Lower leg skin (tissue), 4 donors: Measurements from ENCODE around the gene RNF40. TPM values are rescaled to one million over a fixed set of nuclear protein-coding genes. Genes with fewer than 3 reads are reported as not detected.

Experiments
- DNase-seq, 2 donors: peaks; one replicate each; pipeline ENCODE4 v3.0.0-alpha.2; 2019; ENCODE audit warnings: low spot score in 2 of 2
- H3K4me3 ChIP-seq: fragments of 200-600 bp; sonication (generic); 2 replicates; pipeline ENCODE4 v1.5.1; 2017; ENCODE audit warnings: mild to moderate bottlenecking, low read depth; ENCODE audit not compliant: poor library complexity, severe bottlenecking
- CTCF ChIP-seq, 3 donors: fragments of 450-650 bp; IDR thresholded peaks; one replicate each; pipeline ENCODE4 v1.5.1; 2016; ENCODE audit warnings: antibody characterized with exemption in 3 of 3, mild to moderate bottlenecking in 3 of 3, moderate library complexity in 2 of 3
- POLR2A ChIP-seq, 2 donors: fragments of 450-650 bp; IDR thresholded peaks; one replicate each; pipeline ENCODE4 v1.6.1; 2016 to 2017; ENCODE audit warnings: antibody characterized with exemption in 2 of 2, mild to moderate bottlenecking in 1 of 2, moderate library complexity in 1 of 2
- WGBS, 2 donors: methylation state at CpG; one replicate each; pipeline ENCODE4 v1.1.5; 2018; 5-methylcytosine and 5-hydroxymethylcytosine counted together
- intact Hi-C: fragments of 100-400 bp; cut with DNase I; formaldehyde crosslinking; loops from one replicate; pipeline ENCODE4 v1.15.0; 2023; ENCODE audit warnings: low total_unique reads
- total RNA-seq, 4 donors: library from RNA; depleted of rRNA; stranded (reverse); fragments of >200 nt; gene quantifications; one replicate each; pipeline ENCODE4 v1.1.0, GENCODE V29; 2016

The RNF40 gene
- total RNA-seq, 4 donors from 2014 or later: 82.2 to 112 (median 92.9) TPM

DNA sequence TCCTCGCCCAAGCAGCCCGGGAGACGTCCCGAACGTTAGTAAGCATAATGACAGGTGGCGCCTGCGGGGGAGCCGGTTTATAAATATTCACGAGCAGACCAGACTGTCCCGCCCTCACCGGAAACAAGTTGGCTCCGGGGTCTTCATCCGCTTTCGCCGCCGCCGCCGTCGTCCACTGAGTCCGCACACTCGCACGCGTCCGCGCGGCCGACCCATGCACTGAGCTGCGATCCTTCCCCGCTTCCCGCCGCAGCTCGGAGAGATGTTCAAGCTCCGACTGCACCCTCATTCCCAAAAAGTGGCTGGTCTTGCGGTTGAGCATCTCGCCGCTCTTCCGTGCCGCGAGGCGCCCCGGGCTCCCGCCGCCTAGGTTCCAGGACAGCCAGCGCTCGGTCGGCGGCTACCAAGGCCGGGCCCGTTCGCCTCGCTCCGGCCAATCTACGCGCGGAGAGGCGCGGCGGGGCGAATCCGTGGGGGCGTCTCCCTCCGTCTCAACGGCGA is 645 bp upstream of the RNF40 start:
- intact Hi-C loops: no loop called here
- H3K4me3 ChIP-seq: peak overlapping the region; percentile 74
- DNase-seq: no peak
- TF ChIP-seq CTCF (IDR thresholded peaks at IDR 0.05) (no peak), POLR2A (IDR thresholded peaks at IDR 0.05) (no peak)
- WGBS, 2 donors: 0 to 1% methylated on average over 20 to 47 of the region's 64 CpGs

DNA sequence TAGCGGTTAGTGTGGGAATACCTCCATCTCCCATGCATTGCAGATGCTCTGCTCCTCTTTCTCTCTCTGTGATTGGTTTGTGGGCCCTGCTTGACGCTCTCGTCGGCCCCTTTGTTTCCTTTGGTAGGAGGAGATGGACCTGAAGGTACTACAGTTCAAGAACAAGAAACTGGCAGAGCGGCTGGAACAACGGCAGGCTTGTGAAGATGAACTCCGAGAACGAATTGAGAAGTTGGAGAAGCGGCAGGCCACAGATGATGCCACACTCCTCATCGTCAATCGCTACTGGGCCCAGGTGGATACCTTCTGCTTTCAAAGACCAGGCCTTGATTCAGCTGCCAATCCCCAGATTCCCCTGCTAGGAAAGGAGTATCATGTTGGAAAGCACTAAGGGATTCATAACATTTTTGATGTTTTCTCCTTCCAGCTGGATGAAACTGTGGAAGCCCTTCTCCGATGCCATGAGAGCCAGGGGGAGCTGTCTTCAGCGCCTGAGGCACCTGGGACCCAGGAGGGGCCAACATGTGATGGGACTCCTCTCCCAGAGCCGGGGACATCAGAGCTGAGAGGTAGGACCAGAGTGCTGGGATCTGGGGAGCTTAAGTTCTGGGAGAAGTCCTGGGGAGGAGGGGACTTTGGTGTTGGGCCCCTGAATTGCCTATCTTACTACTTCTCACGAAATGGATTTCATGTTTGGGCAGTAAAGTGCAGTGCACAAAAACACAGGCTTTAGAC is 1.0 kb downstream of the RNF40 start:
- DNase-seq: peak in 1 of 2 donors; percentile 57
- 57 to 62% methylated on average over 15 of the region's 15 CpGs for WGBS, 2 donors
- peak overlapping the region; percentile 79 for H3K4me3 ChIP-seq
- intact Hi-C loops: no loop called here
- TF ChIP-seq POLR2A (IDR thresholded peaks at IDR 0.05): no peak
- TF ChIP-seq CTCF (IDR thresholded peaks at IDR 0.05): no peak

DNA sequence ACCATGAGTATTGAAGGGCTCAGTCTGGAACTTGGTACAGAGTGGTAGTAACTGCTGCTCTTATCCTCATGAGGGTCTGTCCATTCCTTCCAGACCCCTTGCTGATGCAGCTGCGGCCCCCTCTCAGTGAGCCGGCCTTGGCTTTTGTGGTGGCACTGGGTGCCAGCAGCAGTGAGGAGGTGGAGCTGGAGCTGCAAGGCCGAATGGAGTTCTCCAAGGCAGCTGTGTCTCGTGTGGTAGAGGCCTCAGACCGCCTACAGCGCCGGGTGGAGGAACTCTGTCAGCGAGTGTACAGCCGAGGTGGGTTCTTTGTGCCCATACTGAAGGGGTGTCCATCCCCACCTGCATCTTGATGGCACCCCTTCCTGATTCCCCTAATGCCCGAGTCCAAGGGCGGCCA is 2.0 kb downstream of the RNF40 start:
- DNase-seq: peak in 1 of 2 donors; percentile 78
- H3K4me3 ChIP-seq: no peak overlapping the region
- 87 to 92% methylated on average over 11 of the region's 11 CpGs for WGBS, 2 donors
- TF ChIP-seq POLR2A (IDR thresholded peaks at IDR 0.05) (no peak), CTCF (IDR thresholded peaks at IDR 0.05) (no peak)
- intact Hi-C loops: no loop called here

GRCh38 chr16:30764816-30765465 is 2.8 kb downstream of the RNF40 start:
- intact Hi-C loops: no loop called here
- 95 to 99% methylated on average over 6 to 12 of the region's 12 CpGs for WGBS, 2 donors
- no peak for TF ChIP-seq CTCF (IDR thresholded peaks at IDR 0.05)
- no peak overlapping the region for H3K4me3 ChIP-seq
- DNase-seq: peak in 1 of 2 donors; percentile 69

DNA sequence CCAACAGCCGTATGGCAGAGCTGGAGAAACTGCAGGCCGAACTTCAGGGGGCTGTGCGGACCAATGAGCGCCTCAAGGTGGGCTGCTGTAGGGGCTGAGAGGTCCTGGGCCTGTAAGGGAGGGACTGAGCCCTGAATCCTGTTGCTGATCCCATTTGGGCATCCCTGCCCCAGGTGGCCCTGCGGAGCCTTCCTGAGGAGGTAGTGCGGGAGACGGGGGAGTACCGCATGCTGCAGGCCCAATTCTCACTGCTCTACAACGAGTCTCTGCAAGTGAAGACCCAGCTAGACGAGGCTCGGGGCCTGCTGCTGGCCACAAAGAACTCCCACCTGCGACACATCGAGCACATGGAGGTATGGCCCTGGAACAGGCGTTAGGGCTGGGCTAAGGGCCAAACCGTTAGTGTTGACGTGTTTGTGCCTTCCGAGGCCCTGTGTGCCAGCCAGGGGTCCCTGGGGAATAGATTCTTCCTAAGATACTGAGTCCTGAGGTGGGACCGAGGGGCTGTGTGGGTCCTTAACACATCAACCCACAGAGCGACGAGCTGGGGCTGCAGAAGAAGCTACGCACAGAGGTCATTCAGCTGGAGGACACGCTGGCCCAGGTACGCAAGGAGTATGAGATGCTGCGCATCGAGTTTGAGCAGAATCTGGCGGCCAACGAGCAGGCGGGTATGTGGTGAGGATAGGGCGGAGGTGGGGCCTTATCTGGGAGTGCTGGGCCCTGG is 4.2 kb downstream of the RNF40 start:
- 89 to 91% methylated on average over 25 to 29 of the region's 29 CpGs for WGBS, 2 donors
- intact Hi-C loops: no loop called here
- H3K4me3 ChIP-seq: no peak overlapping the region
- peak in 1 of 2 donors; percentile 81 for DNase-seq
- TF ChIP-seq POLR2A (IDR thresholded peaks at IDR 0.05) (no peak), CTCF (IDR thresholded peaks at IDR 0.05) (no peak)
